Muscle of back (tissue), 11 donors: ENCODE measurements around the gene FCRL1. TPM values are rescaled to one million over a fixed set of nuclear protein-coding genes. Genes with fewer than 3 reads are reported as not detected.

Source experiments
- DNase-seq, 3 donors: peaks; one replicate each; pipeline versions ENCODE4 v3.0.0 to v3.0.0-alpha.2; 2013
- polyA plus RNA-seq, 10 donors: library from polyadenylated mRNA; unstranded; fragments of 120-200 nt; gene quantifications; one replicate each; pipeline ENCODE4 v1.2.1, GENCODE V29; 2013; ENCODE audit not compliant: insufficient read length in 10 of 10

Gene FCRL1
- polyA plus RNA-seq, 10 donors, result 0.20 to 1.4 (median 0.32) TPM; not detected in 3

- DNase-seq, result peak in 1 of 3 donors; percentile 2
Measured at GRCh38 chr1:157803851-157804250, 16.1 kb downstream of the FCRL1 start.

GRCh38 chr1:157799996-157800395, 19.9 kb downstream of the FCRL1 start:
- DNase-seq, result no peak

- no peak for DNase-seq
Measured at GRCh38 chr1:157798211-157798610, 21.7 kb downstream of the FCRL1 start.

- no peak for DNase-seq
Measured at GRCh38 chr1:157785248-157785647, 34.7 kb downstream of the FCRL1 start.

- DNase-seq, result no peak
Measured at GRCh38 chr1:157784801-157785200, 35.1 kb downstream of the FCRL1 start.

- no peak for DNase-seq
Measured at GRCh38 chr1:157782931-157783330, 37.0 kb downstream of the FCRL1 start.

- peak in 2 of 3 donors; percentile 3 to 6 for DNase-seq
Measured at GRCh38 chr1:157781048-157781447, 38.9 kb downstream of the FCRL1 start.

GRCh38 chr1:157776971-157777391, 42.9 kb downstream of the FCRL1 start, which contains the start of gene FCRL2:
FCRL2 (minus strand) TSS chr1:157777132; CDS start chr1:157777073, 59 bp downstream.
- no peak for DNase-seq

- no peak for DNase-seq
Measured at GRCh38 chr1:157775101-157775870, 44.6 kb downstream of the FCRL1 start.

GRCh38 chr1:157774412-157774811, 45.5 kb downstream of the FCRL1 start:
- no peak for DNase-seq

- no peak for DNase-seq
Measured at GRCh38 chr1:157773493-157774350, 46.2 kb downstream of the FCRL1 start.

GRCh38 chr1:157771661-157772425, 48.1 kb downstream of the FCRL1 start:
- DNase-seq, result no peak

GRCh38 chr1:157770442-157771043, 49.4 kb downstream of the FCRL1 start:
- no peak for DNase-seq

GRCh38 chr1:157766792-157767191, 53.1 kb downstream of the FCRL1 start:
- no peak for DNase-seq

- no peak for DNase-seq
Measured at GRCh38 chr1:157758018-157758417, 61.9 kb downstream of the FCRL1 start.

- DNase-seq, result no peak
Measured at GRCh38 chr1:157753611-157754010, 66.3 kb downstream of the FCRL1 start.

- no peak for DNase-seq
Measured at GRCh38 chr1:157751283-157751682, 68.6 kb downstream of the FCRL1 start.

- no peak for DNase-seq
Measured at GRCh38 chr1:157748262-157748817, 71.6 kb downstream of the FCRL1 start.
